GM12878 (cell line): Measurements from ENCODE around the gene DNAH9. TPM values are rescaled to one million over a fixed set of nuclear protein-coding genes. Genes with fewer than 3 reads are reported as not detected.

ENCODE experiments used
- ATAC-seq: fragments of 200-7000 bp; cut with Tn5 transposase; 3 replicates; pipeline ENCODE4 v1.9.1; 2020; ENCODE audit warnings: mild to moderate bottlenecking, moderate library complexity
- BruUV-seq: library from RNA; stranded (reverse); fragments of 400-500 nt; replicated peaks from 2 replicates; lab custom pipeline; 2021; lab: Mats Ljungman, UMichigan
- CTCF ChIA-PET: fragments of 300-600 bp; sonication (Branson Sonifier 250); formaldehyde crosslinking; extraction: SDS; loops from one replicate; lab custom pipeline; 2021; ENCODE audit warnings: inconsistent platforms; lab: Yijun Ruan, JAX
- POLR2A ChIA-PET: fragments of 350-600 bp; formaldehyde crosslinking; extraction: SDS; loops from one replicate; lab custom pipeline; 2021; ENCODE audit warnings: inconsistent platforms; lab: Charles Lee
- RAD21 ChIA-PET: fragments of 300-600 bp; sonication (Branson Sonifier 250); formaldehyde crosslinking; loops from one replicate; lab custom pipeline; 2023; ENCODE audit warnings: antibody characterized with exemption; ENCODE audit not compliant: unreplicated experiment; lab: Charles Lee
- SMC1A ChIA-PET: fragments of 300-600 bp; sonication (Branson Sonifier 250); formaldehyde crosslinking; loops from one replicate; lab custom pipeline; 2023; ENCODE audit not compliant: unreplicated experiment, uncharacterized antibody; lab: Charles Lee
- DNase-seq: peaks from one replicate; pipeline ENCODE4 v3.0.0-alpha.2; 2011; ENCODE audit warnings: low read depth, low spot score
- FAIRE-seq: peaks from 3 replicates; lab custom pipeline; 2011; peaks lifted over from hg19 to GRCh38; lab: Jason Lieb, UNC
- H2AFZ ChIP-seq: 2 replicates; pipeline ENCODE4 v1.6.0; 2011; ENCODE audit warnings: low read depth, low read length, control low read depth; ENCODE audit not compliant: control insufficient read depth
- H3K27ac ChIP-seq: 2 replicates; pipeline ENCODE4 v1.5.1; 2011; ENCODE audit warnings: control low read depth; ENCODE audit not compliant: control insufficient read depth, insufficient read depth
- H3K27me3 ChIP-seq, 2 experiments: replicated peaks in 1 of 2; 2 replicates each; pipeline versions ENCODE4 v1.6.0 to v1.6.1; 2011; ENCODE audit warnings: low read length in 1 of 2; ENCODE audit not compliant: control insufficient read depth in 2 of 2, insufficient read depth in 2 of 2
- H3K36me3 ChIP-seq, 2 experiments: 2 replicates each; pipeline ENCODE4 v1.5.1; 2011; ENCODE audit warnings: low read length in 1 of 2; ENCODE audit not compliant: control insufficient read depth in 2 of 2, insufficient read depth in 2 of 2
- H3K4me1 ChIP-seq: 2 replicates; pipeline ENCODE4 v1.6.1; 2011; ENCODE audit warnings: mild to moderate bottlenecking, low read length, moderate library complexity, mixed read lengths; ENCODE audit not compliant: control insufficient read depth, insufficient read depth
- H3K4me2 ChIP-seq: 2 replicates; pipeline ENCODE4 v1.6.0; 2011; ENCODE audit warnings: control low read depth; ENCODE audit not compliant: control insufficient read depth, insufficient read depth
- H3K4me3 ChIP-seq: fragments of 200-600 bp; sonication (generic); 2 replicates; pipeline ENCODE4 v1.5.1; 2016
- H3K79me2 ChIP-seq: 2 replicates; pipeline ENCODE4 v1.6.0; 2011; ENCODE audit warnings: low read length; ENCODE audit not compliant: control insufficient read depth, insufficient read depth
- H3K9ac ChIP-seq: 2 replicates; pipeline ENCODE4 v1.8.0; 2011; ENCODE audit warnings: low read length, control low read depth, mixed read lengths; ENCODE audit not compliant: control insufficient read depth, insufficient read depth
- H3K9me3 ChIP-seq: replicated peaks from 3 replicates; pipeline ENCODE4 v1.5.1; 2011; ENCODE audit warnings: mild to moderate bottlenecking, low read length; ENCODE audit not compliant: control insufficient read depth, insufficient read depth
- H4K20me1 ChIP-seq: 2 replicates; pipeline ENCODE4 v1.6.0; 2011; ENCODE audit not compliant: control insufficient read depth, insufficient read depth
- BCL11A ChIP-seq: IDR thresholded peaks from 2 replicates; pipeline ENCODE4 v1.6.1; 2011; ENCODE audit warnings: low read depth, low read length
- CTCF ChIP-seq, 3 experiments: IDR thresholded peaks in 2 of 3; conservative IDR thresholded peaks in 1 of 3; 2 replicates each; pipeline ENCODE4 v1.5.1; 2011; ENCODE audit warnings: low read depth in 3 of 3, low read length in 3 of 3, mild to moderate bottlenecking in 3 of 3, control low read depth in 2 of 3, moderate library complexity in 2 of 3, inconsistent platforms in 1 of 3, mixed read lengths in 1 of 3; ENCODE audit not compliant: control insufficient read depth in 2 of 3, insufficient read depth in 1 of 3; ENCODE audit errors: extremely low read depth in 1 of 3
- DPF2 ChIP-seq: fragments of 450-650 bp; IDR thresholded peaks from 2 replicates; pipeline ENCODE4 v1.6.1; 2017; ENCODE audit warnings: mild to moderate bottlenecking
- HCFC1 ChIP-seq: fragments of 150-350 bp; IDR thresholded peaks from 2 replicates; pipeline ENCODE4 v1.6.1; 2014; ENCODE audit warnings: low read length
- MEF2B ChIP-seq: fragments of 450-650 bp; IDR thresholded peaks from 2 replicates; pipeline ENCODE4 v1.6.1; 2018; ENCODE audit warnings: mild to moderate bottlenecking, moderate library complexity; ENCODE audit not compliant: partially characterized antibody, poor library complexity, severe bottlenecking
- MTA2 ChIP-seq: fragments of 450-650 bp; IDR thresholded peaks from 2 replicates; pipeline ENCODE4 v1.6.1; 2016; ENCODE audit warnings: low read depth, mild to moderate bottlenecking, moderate library complexity
- NKRF ChIP-seq: fragments of 450-650 bp; conservative IDR thresholded peaks from 2 replicates; pipeline ENCODE4 v1.6.1; 2017; ENCODE audit warnings: mild to moderate bottlenecking, moderate library complexity
- NRF1 ChIP-seq: conservative IDR thresholded peaks from 2 replicates; pipeline ENCODE4 v1.6.1; 2011; ENCODE audit warnings: mild to moderate bottlenecking, low read depth, low read length, improper control_type of control experiment
- PKNOX1 ChIP-seq: fragments of 450-650 bp; IDR thresholded peaks from 2 replicates; pipeline ENCODE4 v1.6.1; 2016; ENCODE audit warnings: mild to moderate bottlenecking
- RELB ChIP-seq: fragments of 450-650 bp; IDR thresholded peaks from 2 replicates; pipeline ENCODE4 v1.6.1; 2017; ENCODE audit warnings: low read depth, mild to moderate bottlenecking, moderate library complexity
- TCF12 ChIP-seq: IDR thresholded peaks from 2 replicates; pipeline ENCODE4 v1.6.1; 2011; ENCODE audit warnings: low read depth, mild to moderate bottlenecking, low read length
- TCF3 ChIP-seq: IDR thresholded peaks from 2 replicates; pipeline ENCODE4 v1.6.1; 2012; ENCODE audit warnings: low read depth, mild to moderate bottlenecking, low read length, borderline replicate concordance; ENCODE audit not compliant: insufficient read depth
- ZNF687 ChIP-seq: fragments of 450-650 bp; IDR thresholded peaks from 2 replicates; pipeline ENCODE4 v1.6.1; 2017; ENCODE audit warnings: mild to moderate bottlenecking, moderate library complexity
- WGBS: methylation state at CpG from one replicate; pipeline ENCODE4 v1.1.6; 2016; ENCODE audit warnings: low lambda C conversion rate; ENCODE audit not compliant: insufficient replicate concordance, insufficient coverage; ENCODE audit errors: missing lambda C conversion rate; 5-methylcytosine and 5-hydroxymethylcytosine counted together
- in situ Hi-C: fragments of 300-500 bp; cut with MboI; formaldehyde crosslinking; loops from 9 replicates; pipeline ENCODE4 v1.14.3; 2018; ENCODE audit warnings: mixed read lengths
- intact Hi-C: fragments of 100-400 bp; cut with micrococcal nuclease; formaldehyde crosslinking; loops from one replicate; pipeline ENCODE4 v1.14.2; 2022; ENCODE audit not compliant: unreplicated experiment
- polyA plus RNA-seq, 11 experiments: library from polyadenylated mRNA; depleted of rRNA in 4 of 11; unstranded in 6 of 11; stranded (reverse) in 5 of 11; fragments of >200 nt; fragmentation: Nextera tagmentation in 4 of 11; fragmentation: Illumina TruSeq in 1 of 11; extraction: Ambion mirVana in 4 of 11; extraction: Trizol in 1 of 11; gene quantifications; 1 replicate in 1 of 11; 2 replicates in 10 of 11; pipeline versions ENCODE4 v1.2.1 to v1.2.3, GENCODE V29; 2011 to 2016; ENCODE audit warnings: inconsistent platforms in 2 of 11, missing spikeins in 2 of 11, low read depth in 1 of 11
- total RNA-seq, 4 experiments: library from RNA; depleted of rRNA in 3 of 4; stranded (reverse); fragments of >200 nt in 3 of 4; fragmentation: Illumina TruSeq in 1 of 4; extraction: Trizol in 1 of 4; gene quantifications; 2 replicates each; pipeline versions ENCODE4 v1.2.1 to v1.2.3, GENCODE V29; 2013 to 2021

Gene DNAH9
- total and polyA plus RNA-seq, 10 of the 15 experiments (the other 5 are each of a cell fraction or from before 2014, with no cell fraction given) = 0.10 to 0.40 (median 0.19) TPM; not detected in 7

GRCh38 chr17:11840831-11841230 is 242.6 kb downstream of the DNAH9 start (continued):
- TF ChIP-seq NKRF = no peak
- no peak for TF ChIP-seq RELB
- no peak for TF ChIP-seq TCF12
- TF ChIP-seq TCF3 = no peak
- no peak for TF ChIP-seq BCL11A
- no peak for TF ChIP-seq PKNOX1

- Histone ChIP-seq H3K9ac (no peak overlapping the region), H3K27me3 (no peaks in the 10 kb centered on the region), H3K4me2 (no peak overlapping the region), H3K4me3 (no peak overlapping the region), H3K4me1 (no peaks in the 10 kb centered on the region), H3K36me3 (no peaks in the 10 kb centered on the region), H4K20me1 (no peaks in the 10 kb centered on the region), H3K9me3 (no peaks in the 10 kb centered on the region), H3K79me2 (no peaks in the 10 kb centered on the region), H2AFZ (no peak overlapping the region), H3K27ac (no peak overlapping the region)
- 83% methylated on average over 2 of the region's 2 CpGs for WGBS
- POLR2A ChIA-PET = no interaction called here
- SMC1A ChIA-PET = no interaction called here
- RAD21 ChIA-PET = no interaction called here
- DNase-seq (no peak), ATAC-seq (no peak), FAIRE-seq (no peak)
- CTCF ChIA-PET = no interaction called here
- no TSS peak for BruUV-seq
- intact Hi-C loops = no loop called here
- in situ Hi-C loops = loop anchor here (25.0 kb wide), 1 partner anchor 561 kb away; no protein-coding TSS in a partner anchor
- TF ChIP-seq HCFC1 (no peak), MTA2 (no peak), CTCF (IDR thresholded peaks at IDR 0.05 in 2 of 3, conservative IDR thresholded peaks at IDR 0.05 in 1 of 3; ENCODE audit: control insufficient read depth in 2 of 3, extremely low read depth in 1 of 3, insufficient read depth in 1 of 3, low read depth in 3 of 3, low read length in 3 of 3) (no peak), ZNF687 (no peak), MEF2B (no peak), DPF2 (no peak), NRF1 (no peak)
These were observed 250.1 kb downstream of the DNAH9 start for GRCh38 chr17:11848330-11848729.
